HUES64 (cell line): ENCODE results near the gene SCRN2.
A peak's percentile ranks its signal among the peaks of the same experiment; 100 is the strongest.

Experiments used
- H3K27ac ChIP-seq: 2 replicates; pipeline ENCODE4 v1.7.0; 2013; ENCODE audit warnings: low read depth, low read length, inconsistent platforms
- H3K27me3 ChIP-seq: 2 replicates; pipeline ENCODE4 v1.6.1; 2013; ENCODE audit warnings: mild to moderate bottlenecking, low read length; ENCODE audit not compliant: insufficient read depth
- H3K36me3 ChIP-seq: 2 replicates; pipeline ENCODE4 v1.6.1; 2013; ENCODE audit warnings: mild to moderate bottlenecking, low read length; ENCODE audit not compliant: insufficient read depth
- H3K4me1 ChIP-seq: 2 replicates; pipeline ENCODE4 v1.6.1; 2013; ENCODE audit warnings: mild to moderate bottlenecking, low read length, moderate library complexity; ENCODE audit not compliant: insufficient read depth
- H3K4me3 ChIP-seq: 2 replicates; pipeline ENCODE4 v1.5.1; 2013; ENCODE audit warnings: mild to moderate bottlenecking, low read length, moderate library complexity
- H3K9ac ChIP-seq: 2 replicates; pipeline ENCODE4 v1.6.1; 2013; ENCODE audit warnings: mild to moderate bottlenecking, low read depth, low read length
- H3K9me3 ChIP-seq: 2 replicates; pipeline ENCODE4 v1.6.1; 2013; ENCODE audit warnings: low read depth, low read length; ENCODE audit not compliant: insufficient read depth
- WGBS: fragments of 150-250, 120-280 bp; methylation state at CpG from one replicate; pipeline ENCODE4 v1.1.7; 2013; ENCODE audit warnings: missing lambda C conversion rate; 5-methylcytosine and 5-hydroxymethylcytosine counted together

Gene SCRN2

GRCh38 chr17:47879028-47879585, 38.0 kb upstream of the SCRN2 start:
- Histone ChIP-seq H3K4me1 (peaks cover 16% of the 10 kb centered on the region), H3K27ac (no peak overlapping the region), H3K36me3 (no peaks in the 10 kb centered on the region), H3K4me3 (no peak overlapping the region), H3K9ac (no peak overlapping the region), H3K9me3 (no peaks in the 10 kb centered on the region), H3K27me3 (peaks cover 11% of the 10 kb centered on the region; the same call in 1 of the 2 replicates)
- WGBS: 71% methylated on average over 2 of the region's 2 CpGs

- Histone ChIP-seq H3K27ac (no peak overlapping the region), H3K27me3 (peaks cover 18% of the 10 kb centered on the region), H3K9ac (no peak overlapping the region), H3K4me1 (peaks cover 21% of the 10 kb centered on the region), H3K4me3 (no peak overlapping the region), H3K9me3 (no peaks in the 10 kb centered on the region), H3K36me3 (no peaks in the 10 kb centered on the region)
- WGBS: 57% methylated on average over 10 of the region's 10 CpGs
These were observed 37.3 kb upstream of the SCRN2 start for GRCh38 chr17:47878203-47879027.

- Histone ChIP-seq H3K9me3 (no peaks in the 10 kb centered on the region), H3K27ac (no peak overlapping the region), H3K4me3 (no peak overlapping the region), H3K27me3 (peaks cover 27% of the 10 kb centered on the region), H3K9ac (no peak overlapping the region), H3K4me1 (peaks cover 26% of the 10 kb centered on the region), H3K36me3 (no peaks in the 10 kb centered on the region)
- WGBS: 65% methylated on average over 8 of the region's 9 CpGs
These were observed 36.4 kb upstream of the SCRN2 start for GRCh38 chr17:47877368-47878034.

GRCh38 chr17:47875011-47875985, 34.2 kb upstream of the SCRN2 start:
- Histone ChIP-seq H3K27me3 (peaks cover 48% of the 10 kb centered on the region), H3K27ac (no peak overlapping the region), H3K4me1 (peaks cover 32% of the 10 kb centered on the region), H3K4me3 (no peak overlapping the region), H3K9ac (no peak overlapping the region), H3K9me3 (no peaks in the 10 kb centered on the region), H3K36me3 (no peaks in the 10 kb centered on the region)
- 44% methylated on average over 11 of the region's 11 CpGs for WGBS

GRCh38 chr17:47873200-47874090, 32.4 kb upstream of the SCRN2 start:
- Histone ChIP-seq H3K4me1 (peaks cover 42% of the 10 kb centered on the region), H3K27ac (no peak overlapping the region; the same call in 1 of the 2 replicates)
- WGBS: 44% methylated on average over 4 of the region's 4 CpGs

GRCh38 chr17:47872651-47873161, 31.6 kb upstream of the SCRN2 start:
- H3K9me3 ChIP-seq: no peaks in the 10 kb centered on the region
- H3K27ac ChIP-seq: peak overlapping the region; percentile 16; the same call in 1 of the 2 replicates
- peak overlapping the region; percentile 50 for H3K4me3 ChIP-seq
- H3K4me1 ChIP-seq: peaks cover 39% of the 10 kb centered on the region
- H3K36me3 ChIP-seq: no peaks in the 10 kb centered on the region
- peak overlapping the region; percentile 38; the same call in 1 of the 2 replicates for H3K9ac ChIP-seq
- WGBS: 3% methylated on average over 15 of the region's 15 CpGs
- peaks cover 66% of the 10 kb centered on the region for H3K27me3 ChIP-seq

More at GRCh38 chr17:47873200-47874090, 32.4 kb upstream of the SCRN2 start:
- no peak overlapping the region for H3K9ac ChIP-seq
- H3K9me3 ChIP-seq: no peaks in the 10 kb centered on the region
- H3K27me3 ChIP-seq: peaks cover 61% of the 10 kb centered on the region
- no peaks in the 10 kb centered on the region for H3K36me3 ChIP-seq
- H3K4me3 ChIP-seq: peak overlapping the region; percentile 50; the same call in 1 of the 2 replicates

GRCh38 chr17:47872019-47872650, 31.1 kb upstream of the SCRN2 start:
- Histone ChIP-seq H3K4me1 (peaks cover 39% of the 10 kb centered on the region), H3K27me3 (peaks cover 66% of the 10 kb centered on the region), H3K9me3 (no peaks in the 10 kb centered on the region)

GRCh38 chr17:47871048-47871447, 30.0 kb upstream of the SCRN2 start:
- Histone ChIP-seq H3K27ac (no peak overlapping the region), H3K4me1 (peaks cover 39% of the 10 kb centered on the region), H3K36me3 (no peaks in the 10 kb centered on the region), H3K9ac (no peak overlapping the region), H3K4me3 (no peak overlapping the region), H3K9me3 (no peaks in the 10 kb centered on the region), H3K27me3 (peaks cover 66% of the 10 kb centered on the region)

More at GRCh38 chr17:47872019-47872650, 31.1 kb upstream of the SCRN2 start:
- Histone ChIP-seq H3K9ac (0 out of 2 replicates have a peak overlapping the region, but pooled peaks have one; percentile 38), H3K27ac (peak overlapping the region; percentile 16; the same call in 1 of the 2 replicates), H3K4me3 (peak overlapping the region; percentile 50), H3K36me3 (no peaks in the 10 kb centered on the region)
- WGBS: 9% methylated on average over 25 of the region's 29 CpGs

- peaks cover 62% of the 10 kb centered on the region for H3K27me3 ChIP-seq
- H3K4me3 ChIP-seq: peak overlapping the region; percentile 7; the same call in 1 of the 2 replicates
- no peaks in the 10 kb centered on the region for H3K36me3 ChIP-seq
- WGBS: 0% methylated on average over 1 of the region's 1 CpG
- H3K4me1 ChIP-seq: peaks cover 37% of the 10 kb centered on the region
- no peak overlapping the region for H3K27ac ChIP-seq
- H3K9ac ChIP-seq: no peak overlapping the region
- H3K9me3 ChIP-seq: no peaks in the 10 kb centered on the region
These were observed 29.0 kb upstream of the SCRN2 start for GRCh38 chr17:47870056-47870455.
